Activated CD4-positive, alpha-beta T cell treated with anti-CD3 and anti-CD28 coated beads for 4 hours (primary cell): ENCODE data around the gene ARCN1.
"Not testable (repeated sequence)": the region's sequence is repeated elsewhere in the genome, so short reads cannot be mapped to it uniquely, and the experiment has no call there.

Experiments used
- DNase-seq, 2 donors: peaks; one replicate each; pipeline ENCODE4 v3.0.0-alpha.2; 2020

ARCN1 gene

GRCh38 chr11:118607401-118608359 is 35.5 kb downstream of the ARCN1 start, which contains the start of gene PHLDB1:
PHLDB1 (plus strand) TSS chr11:118607615; CDS start chr11:118613837, 6,222 bp downstream.
- DNase-seq, result peak; percentile 62

- DNase-seq, result peak; percentile 92 to 95
Measured at GRCh38 chr11:118608360-118609227, 36.4 kb downstream of the ARCN1 start.

- peak; percentile 26 to 42 for DNase-seq
Measured at GRCh38 chr11:118609380-118610224, 37.4 kb downstream of the ARCN1 start.

- DNase-seq, result no peak
Measured at GRCh38 chr11:118610225-118610772, 38.1 kb downstream of the ARCN1 start.

- DNase-seq, result peak; percentile 83 to 88
Measured at GRCh38 chr11:118610773-118611432, 38.7 kb downstream of the ARCN1 start.

GRCh38 chr11:118611433-118611795 is 39.2 kb downstream of the ARCN1 start:
- DNase-seq, result not testable (repeated sequence)

- no peak for DNase-seq
Measured at GRCh38 chr11:118612378-118612777, 40.2 kb downstream of the ARCN1 start.

GRCh38 chr11:118614511-118614910 is 42.3 kb downstream of the ARCN1 start:
- DNase-seq, result no peak

- no peak for DNase-seq
Measured at GRCh38 chr11:118615282-118615975, 43.2 kb downstream of the ARCN1 start.

- DNase-seq, result no peak
Measured at GRCh38 chr11:118615976-118616371, 43.8 kb downstream of the ARCN1 start.

GRCh38 chr11:118618115-118618990 is 46.1 kb downstream of the ARCN1 start:
- DNase-seq, result no peak

GRCh38 chr11:118618991-118619375 is 46.8 kb downstream of the ARCN1 start:
- DNase-seq, result no peak

GRCh38 chr11:118619444-118620197 is 47.4 kb downstream of the ARCN1 start:
- no peak for DNase-seq

GRCh38 chr11:118620529-118621070 is 48.4 kb downstream of the ARCN1 start:
- no peak for DNase-seq

GRCh38 chr11:118621071-118621783 is 49.0 kb downstream of the ARCN1 start:
- no peak for DNase-seq

GRCh38 chr11:118621784-118622375 is 49.7 kb downstream of the ARCN1 start:
- no peak for DNase-seq

GRCh38 chr11:118622376-118623268 is 50.4 kb downstream of the ARCN1 start:
- no peak for DNase-seq
